ENCODE data around the gene KCNJ6. TPM values are rescaled to one million over a fixed set of nuclear protein-coding genes. Genes with fewer than 3 reads are reported as not detected.

Gene KCNJ6
- total and polyA plus RNA-seq, 3 donors from 2014 or later: 0.24 to 0.25 (median 0.25) TPM

DNA sequence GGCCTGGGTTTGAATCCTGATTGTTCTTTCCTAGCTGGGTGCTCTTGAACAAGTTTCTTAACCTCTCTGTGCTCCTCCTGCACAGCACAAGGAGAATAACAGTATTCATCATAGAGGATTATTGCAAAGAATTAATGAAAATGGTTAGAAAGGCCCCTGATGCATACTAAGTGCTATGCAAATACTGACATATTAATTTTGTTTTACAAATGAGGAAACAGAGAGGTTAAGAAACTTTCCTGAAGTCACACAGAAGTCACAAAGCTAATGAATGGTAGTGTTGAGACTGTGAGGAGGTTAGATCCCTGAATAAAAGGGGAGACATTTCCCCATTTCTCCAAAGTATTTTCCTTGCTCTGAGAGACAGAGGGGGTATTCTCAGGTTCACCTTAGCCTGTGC is 99.0 kb downstream of the KCNJ6 start:
- Histone ChIP-seq H3K4me1 (no peaks in the 10 kb centered on the region), H3K27me3 (no peaks in the 10 kb centered on the region), H3K9me3 (no peaks in the 10 kb centered on the region), H3K27ac (no peak overlapping the region), H3K36me3 (ENCODE audit: low read depth, missing control alignments) (no peaks in the 10 kb centered on the region), H3K4me3 (no peak overlapping the region)
- intact Hi-C loops (cut with DNase I; ENCODE audit: low total_unique reads): no loop called here
- DNase-seq: no peak
- TF ChIP-seq, protein P1, sequence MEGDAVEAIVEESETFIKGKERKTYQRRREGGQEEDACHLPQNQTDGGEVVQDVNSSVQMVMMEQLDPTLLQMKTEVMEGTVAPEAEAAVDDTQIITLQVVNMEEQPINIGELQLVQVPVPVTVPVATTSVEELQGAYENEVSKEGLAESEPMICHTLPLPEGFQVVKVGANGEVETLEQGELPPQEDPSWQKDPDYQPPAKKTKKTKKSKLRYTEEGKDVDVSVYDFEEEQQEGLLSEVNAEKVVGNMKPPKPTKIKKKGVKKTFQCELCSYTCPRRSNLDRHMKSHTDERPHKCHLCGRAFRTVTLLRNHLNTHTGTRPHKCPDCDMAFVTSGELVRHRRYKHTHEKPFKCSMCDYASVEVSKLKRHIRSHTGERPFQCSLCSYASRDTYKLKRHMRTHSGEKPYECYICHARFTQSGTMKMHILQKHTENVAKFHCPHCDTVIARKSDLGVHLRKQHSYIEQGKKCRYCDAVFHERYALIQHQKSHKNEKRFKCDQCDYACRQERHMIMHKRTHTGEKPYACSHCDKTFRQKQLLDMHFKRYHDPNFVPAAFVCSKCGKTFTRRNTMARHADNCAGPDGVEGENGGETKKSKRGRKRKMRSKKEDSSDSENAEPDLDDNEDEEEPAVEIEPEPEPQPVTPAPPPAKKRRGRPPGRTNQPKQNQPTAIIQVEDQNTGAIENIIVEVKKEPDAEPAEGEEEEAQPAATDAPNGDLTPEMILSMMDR (IDR thresholded peaks at IDR 0.05): no peak
- no peak for TF ChIP-seq POLR2A (IDR thresholded peaks at IDR 0.05)

DNA sequence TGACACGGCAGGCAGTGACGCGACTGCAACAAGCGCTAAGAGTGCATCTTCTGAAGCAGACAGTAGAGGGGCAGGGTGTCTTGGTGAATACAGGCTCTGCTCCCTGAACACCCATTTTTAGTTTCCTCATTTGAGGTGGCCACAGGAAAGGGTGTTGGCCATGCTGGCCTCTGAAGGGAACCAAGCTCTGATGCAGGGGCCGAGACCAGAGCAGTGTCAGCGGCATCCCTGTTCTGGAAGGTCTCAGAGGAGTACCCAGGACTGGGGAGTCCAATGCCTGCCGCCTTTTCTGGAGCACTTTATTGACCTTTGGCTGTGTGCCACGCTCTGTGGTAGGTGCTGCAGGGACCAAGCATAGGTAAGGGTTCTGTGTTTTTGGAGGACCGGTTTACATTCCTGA is 100.4 kb downstream of the KCNJ6 start:
- H3K4me1 ChIP-seq: no peaks in the 10 kb centered on the region
- no peak overlapping the region for H3K27ac ChIP-seq
- TF ChIP-seq POLR2A (IDR thresholded peaks at IDR 0.05): no peak
- TF ChIP-seq, protein P1 (IDR thresholded peaks at IDR 0.05): no peak
- no peak for DNase-seq
- H3K36me3 ChIP-seq (ENCODE audit: low read depth, missing control alignments): no peaks in the 10 kb centered on the region
- H3K4me3 ChIP-seq: no peak overlapping the region
- no peaks in the 10 kb centered on the region for H3K9me3 ChIP-seq
- intact Hi-C loops (cut with DNase I; ENCODE audit: low total_unique reads): no loop called here
- 86 to 89% methylated on average over 9 of the region's 9 CpGs for WGBS, 2 donors
- H3K27me3 ChIP-seq: no peaks in the 10 kb centered on the region

DNA sequence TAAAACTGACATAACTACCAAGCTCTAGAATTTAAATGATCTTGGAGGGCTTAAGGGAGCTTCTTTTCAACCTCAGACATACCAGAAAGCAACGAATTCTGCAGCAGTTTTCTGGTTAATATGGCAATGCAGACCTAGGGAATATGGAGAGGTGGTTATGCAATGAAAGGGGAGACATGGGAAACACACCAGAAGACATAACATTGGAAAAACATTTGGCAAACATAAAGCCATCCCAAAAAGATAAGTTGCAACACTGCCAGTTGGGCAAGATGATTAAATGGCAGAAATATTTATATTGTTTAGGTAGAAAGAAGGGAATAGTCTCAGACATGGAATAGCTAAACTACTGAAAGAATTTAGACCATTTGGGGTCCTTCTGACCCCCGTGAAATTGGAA is 104.5 kb downstream of the KCNJ6 start:
- intact Hi-C loops (cut with DNase I; ENCODE audit: low total_unique reads): no loop called here
- no peaks in the 10 kb centered on the region for H3K27me3 ChIP-seq
- H3K4me3 ChIP-seq: no peak overlapping the region
- 58 to 66% methylated on average over 2 of the region's 2 CpGs for WGBS, 2 donors
- no peaks in the 10 kb centered on the region for H3K4me1 ChIP-seq
- DNase-seq: no peak
- H3K36me3 ChIP-seq (ENCODE audit: low read depth, missing control alignments): no peaks in the 10 kb centered on the region
- no peak for TF ChIP-seq POLR2A (IDR thresholded peaks at IDR 0.05)
- TF ChIP-seq, protein P1 (IDR thresholded peaks at IDR 0.05): no peak
- H3K27ac ChIP-seq: no peak overlapping the region
- H3K9me3 ChIP-seq: no peaks in the 10 kb centered on the region

DNA sequence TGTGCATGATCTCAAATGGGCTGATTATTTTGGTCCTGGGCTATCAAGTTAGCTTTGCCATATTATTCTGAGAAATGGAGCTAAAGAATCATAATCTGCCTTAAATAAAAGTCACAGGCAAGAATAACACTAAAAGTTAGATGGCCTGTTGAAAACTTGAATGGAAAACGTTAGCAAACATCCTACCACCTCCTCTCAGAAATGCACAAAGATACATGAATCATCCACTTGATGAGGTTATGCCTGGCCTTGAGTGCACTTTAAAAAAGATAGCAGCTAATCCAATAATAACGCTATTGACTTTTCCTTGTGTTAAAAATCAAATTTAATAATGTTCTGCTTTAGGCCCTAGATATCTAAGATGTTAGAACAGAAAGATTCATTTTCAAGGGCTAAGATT is 108.0 kb downstream of the KCNJ6 start:
- TF ChIP-seq POLR2A (IDR thresholded peaks at IDR 0.05): no peak
- TF ChIP-seq, protein P1 (IDR thresholded peaks at IDR 0.05): no peak
- no peak for DNase-seq
- 49 to 58% methylated on average over 2 of the region's 2 CpGs for WGBS, 2 donors
- no peak overlapping the region for H3K4me3 ChIP-seq
- no peaks in the 10 kb centered on the region for H3K9me3 ChIP-seq
- no peaks in the 10 kb centered on the region for H3K4me1 ChIP-seq
- intact Hi-C loops (cut with DNase I; ENCODE audit: low total_unique reads): no loop called here
- H3K27me3 ChIP-seq: no peaks in the 10 kb centered on the region
- H3K27ac ChIP-seq: no peak overlapping the region
- no peaks in the 10 kb centered on the region for H3K36me3 ChIP-seq (ENCODE audit: low read depth, missing control alignments)

DNA sequence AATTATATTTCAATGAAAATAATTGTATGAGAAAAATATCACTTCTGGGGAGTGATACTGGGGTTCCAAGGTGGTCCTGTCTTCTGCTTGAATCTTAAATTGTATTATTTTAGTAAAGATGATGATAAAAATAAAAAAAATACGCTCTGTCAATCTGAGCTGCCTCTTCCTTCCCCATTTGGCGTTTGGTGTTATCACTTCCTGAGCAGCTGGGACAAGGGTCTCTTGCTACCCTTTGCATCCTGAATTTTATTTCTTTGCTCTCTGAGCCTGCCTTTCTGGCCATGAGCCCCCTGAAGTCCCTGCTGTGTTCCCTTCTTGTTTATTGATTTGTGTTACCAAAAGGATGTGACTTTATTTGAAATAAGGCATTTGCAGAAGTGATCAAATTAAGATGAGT is 111.0 kb downstream of the KCNJ6 start:
- intact Hi-C loops (cut with DNase I; ENCODE audit: low total_unique reads): no loop called here
- Histone ChIP-seq H3K27ac (no peak overlapping the region), H3K9me3 (no peaks in the 10 kb centered on the region), H3K4me1 (no peaks in the 10 kb centered on the region), H3K27me3 (no peaks in the 10 kb centered on the region), H3K4me3 (no peak overlapping the region), H3K36me3 (ENCODE audit: low read depth, missing control alignments) (no peaks in the 10 kb centered on the region)
- 59 to 60% methylated on average over 2 of the region's 2 CpGs for WGBS, 2 donors
- DNase-seq: no peak
- TF ChIP-seq, protein P1 (IDR thresholded peaks at IDR 0.05): no peak

All from testis (tissue), 3 donors.